ENCODE measurements around the gene CBR3.

Gene CBR3

GRCh38 chr21:36180963-36181362 lies 46.1 kb downstream of the CBR3 start:
- TF ChIP-seq CTCF (conservative IDR thresholded peaks at IDR 0.05; ENCODE audit: low read length) = no peak
- no peak for TF ChIP-seq EZH2phosphoT487 (IDR thresholded peaks at IDR 0.05; ENCODE audit: borderline replicate concordance)
- H3K4me1 ChIP-seq (ENCODE audit: insufficient read depth, low read length, poor library complexity, severe bottlenecking) = no peaks in the 10 kb centered on the region
- peaks cover 3% of the 10 kb centered on the region; the same call in 1 of the 2 replicates for H3K9me3 ChIP-seq (ENCODE audit: insufficient read depth, low read depth, low read length)
- H4K20me1 ChIP-seq (ENCODE audit: insufficient read depth, low read length, poor library complexity, severe bottlenecking) = no peaks in the 10 kb centered on the region
- H3K79me2 ChIP-seq (ENCODE audit: insufficient read depth, low read length) = no peaks in the 10 kb centered on the region
- no peaks in the 10 kb centered on the region for H3K27me3 ChIP-seq (ENCODE audit: insufficient read depth, low read length, poor library complexity, severe bottlenecking)
- H3K9me2 ChIP-seq (replicated peaks; ENCODE audit: low read depth, low read length) = no peaks in the 10 kb centered on the region
- no peak overlapping the region for H3K4me2 ChIP-seq (ENCODE audit: low read depth, low read length, poor library complexity, severe bottlenecking)
- no peak overlapping the region for H2AFZ ChIP-seq (ENCODE audit: low read length)
- H3K9ac ChIP-seq (ENCODE audit: low read depth, low read length, poor library complexity, severe bottlenecking) = no peak overlapping the region
- no peaks in the 10 kb centered on the region for H3K36me3 ChIP-seq (ENCODE audit: insufficient read depth, low read length)
- no peak overlapping the region for H3K4me3 ChIP-seq (ENCODE audit: low read length, poor library complexity, severe bottlenecking)
- no peaks in the 10 kb centered on the region for H3F3A ChIP-seq (ENCODE audit: low read depth)

- Histone ChIP-seq H3F3A (ENCODE audit: low read depth) (no peaks in the 10 kb centered on the region), H3K4me3 (ENCODE audit: low read length, poor library complexity, severe bottlenecking) (no peak overlapping the region), H3K79me2 (ENCODE audit: insufficient read depth, low read length) (no peaks in the 10 kb centered on the region), H4K20me1 (ENCODE audit: insufficient read depth, low read length, poor library complexity, severe bottlenecking) (no peaks in the 10 kb centered on the region), H3K4me2 (ENCODE audit: low read depth, low read length, poor library complexity, severe bottlenecking) (no peak overlapping the region), H3K36me3 (ENCODE audit: insufficient read depth, low read length) (no peaks in the 10 kb centered on the region), H3K27me3 (ENCODE audit: insufficient read depth, low read length, poor library complexity, severe bottlenecking) (no peaks in the 10 kb centered on the region), H2AFZ (ENCODE audit: low read length) (no peak overlapping the region), H3K9me2 (replicated peaks; ENCODE audit: low read depth, low read length) (no peaks in the 10 kb centered on the region), H3K4me1 (ENCODE audit: insufficient read depth, low read length, poor library complexity, severe bottlenecking) (no peaks in the 10 kb centered on the region), H3K9me3 (ENCODE audit: insufficient read depth, low read depth, low read length) (peaks cover 3% of the 10 kb centered on the region; the same call in 1 of the 2 replicates), H3K9ac (ENCODE audit: low read depth, low read length, poor library complexity, severe bottlenecking) (no peak overlapping the region)
- TF ChIP-seq CTCF (conservative IDR thresholded peaks at IDR 0.05; ENCODE audit: low read length) (no peak), EZH2phosphoT487 (IDR thresholded peaks at IDR 0.05; ENCODE audit: borderline replicate concordance) (no peak)
Observed at GRCh38 chr21:36183144-36183795, 48.4 kb downstream of the CBR3 start.

GRCh38 chr21:36184545-36184944 lies 49.7 kb downstream of the CBR3 start:
- Histone ChIP-seq H3K36me3 (ENCODE audit: insufficient read depth, low read length) (no peaks in the 10 kb centered on the region), H3K9me2 (replicated peaks; ENCODE audit: low read depth, low read length) (no peaks in the 10 kb centered on the region), H3K9me3 (ENCODE audit: insufficient read depth, low read depth, low read length) (no peaks in the 10 kb centered on the region), H3K4me3 (ENCODE audit: low read length, poor library complexity, severe bottlenecking) (no peak overlapping the region), H4K20me1 (ENCODE audit: insufficient read depth, low read length, poor library complexity, severe bottlenecking) (no peaks in the 10 kb centered on the region), H3K9ac (ENCODE audit: low read depth, low read length, poor library complexity, severe bottlenecking) (no peak overlapping the region), H3K4me1 (ENCODE audit: insufficient read depth, low read length, poor library complexity, severe bottlenecking) (no peaks in the 10 kb centered on the region), H3F3A (ENCODE audit: low read depth) (no peaks in the 10 kb centered on the region), H3K79me2 (ENCODE audit: insufficient read depth, low read length) (no peaks in the 10 kb centered on the region), H3K27me3 (ENCODE audit: insufficient read depth, low read length, poor library complexity, severe bottlenecking) (no peaks in the 10 kb centered on the region), H3K4me2 (ENCODE audit: low read depth, low read length, poor library complexity, severe bottlenecking) (no peak overlapping the region), H2AFZ (ENCODE audit: low read length) (no peak overlapping the region)
- TF ChIP-seq EZH2phosphoT487 (IDR thresholded peaks at IDR 0.05; ENCODE audit: borderline replicate concordance) (no peak), CTCF (conservative IDR thresholded peaks at IDR 0.05; ENCODE audit: low read length) (no peak)

Measured in Loucy (cell line).